DOHH2 (cell line): ENCODE data around the gene MMP24OS.
"Not testable (repeated sequence)": the region's sequence is repeated elsewhere in the genome, so short reads cannot be mapped to it uniquely, and the experiment has no call there.

Experiments
- H3F3A ChIP-seq: fragments of 200-600 bp; sonication (generic), shearing (Covaris generic); 2 replicates; pipeline ENCODE4 v1.6.0; 2016; ENCODE audit warnings: antibody characterized with exemption, mild to moderate bottlenecking; ENCODE audit not compliant: control insufficient read depth, insufficient read depth
- H3K27ac ChIP-seq: fragments of 200-600 bp; sonication (generic); 2 replicates; pipeline ENCODE4 v1.5.1; 2014; ENCODE audit warnings: low read depth, mild to moderate bottlenecking, low read length, moderate library complexity
- H3K27me3 ChIP-seq: fragments of 200-600 bp; sonication (generic); 2 replicates; pipeline ENCODE4 v1.6.1; 2014; ENCODE audit warnings: mild to moderate bottlenecking, low read length, mixed read lengths; ENCODE audit not compliant: control insufficient read depth
- H3K36me3 ChIP-seq: fragments of 200-600 bp; sonication (generic); 2 replicates; pipeline ENCODE4 v1.6.1; 2014; ENCODE audit warnings: mild to moderate bottlenecking, low read length, moderate library complexity, mixed read lengths; ENCODE audit not compliant: control insufficient read depth
- H3K4me1 ChIP-seq: fragments of 200-600 bp; sonication (generic); 2 replicates; pipeline ENCODE4 v1.6.1; 2014; ENCODE audit warnings: mild to moderate bottlenecking, low read length, mixed read lengths; ENCODE audit not compliant: control insufficient read depth
- H3K4me2 ChIP-seq: fragments of 200-600 bp; sonication (generic); 2 replicates; pipeline ENCODE4 v1.6.0; 2014; ENCODE audit warnings: mild to moderate bottlenecking, low read length, moderate library complexity
- H3K4me3 ChIP-seq: fragments of 200-600 bp; sonication (generic); 2 replicates; pipeline ENCODE4 v1.5.1; 2014; ENCODE audit warnings: mild to moderate bottlenecking, low read length, mixed read lengths
- H3K79me2 ChIP-seq: fragments of 200-600 bp; sonication (generic); 2 replicates; pipeline ENCODE4 v1.6.1; 2014; ENCODE audit warnings: mild to moderate bottlenecking, low read length, mixed read lengths; ENCODE audit not compliant: control insufficient read depth
- H3K9me2 ChIP-seq: fragments of 200-600 bp; sonication (generic); replicated peaks from 2 replicates; pipeline ENCODE4 v1.6.1; 2014; ENCODE audit warnings: mild to moderate bottlenecking, low read length, mixed read lengths; ENCODE audit not compliant: control insufficient read depth
- H3K9me3 ChIP-seq: fragments of 200-600 bp; sonication (generic); 2 replicates; pipeline ENCODE4 v1.6.1; 2014; ENCODE audit warnings: antibody characterized with exemption, low read length, mixed read lengths; ENCODE audit not compliant: control insufficient read depth, insufficient read depth
- H4K20me1 ChIP-seq: fragments of 200-600 bp; sonication (generic); 2 replicates; pipeline ENCODE4 v1.6.0; 2014; ENCODE audit warnings: low read depth, mild to moderate bottlenecking, antibody characterized with exemption, low read length, moderate library complexity; ENCODE audit not compliant: control insufficient read depth, insufficient read depth
- EZH2phosphoT487 ChIP-seq: fragments of 200-600 bp; sonication (generic); IDR thresholded peaks from 2 replicates; pipeline ENCODE4 v1.6.1; 2017; ENCODE audit warnings: borderline replicate concordance, mild to moderate bottlenecking, antibody characterized with exemption, low read length, moderate library complexity, mixed read lengths
- TF ChIP-seq, protein P1 (sequence below): fragments of 200-600 bp; sonication (generic); IDR thresholded peaks from one replicate; pipeline ENCODE4 v1.5.1; 2014; ENCODE audit warnings: antibody characterized with exemption, mild to moderate bottlenecking, low read depth, low read length; ENCODE audit not compliant: poor library complexity, severe bottlenecking

MMP24OS gene

DNA sequence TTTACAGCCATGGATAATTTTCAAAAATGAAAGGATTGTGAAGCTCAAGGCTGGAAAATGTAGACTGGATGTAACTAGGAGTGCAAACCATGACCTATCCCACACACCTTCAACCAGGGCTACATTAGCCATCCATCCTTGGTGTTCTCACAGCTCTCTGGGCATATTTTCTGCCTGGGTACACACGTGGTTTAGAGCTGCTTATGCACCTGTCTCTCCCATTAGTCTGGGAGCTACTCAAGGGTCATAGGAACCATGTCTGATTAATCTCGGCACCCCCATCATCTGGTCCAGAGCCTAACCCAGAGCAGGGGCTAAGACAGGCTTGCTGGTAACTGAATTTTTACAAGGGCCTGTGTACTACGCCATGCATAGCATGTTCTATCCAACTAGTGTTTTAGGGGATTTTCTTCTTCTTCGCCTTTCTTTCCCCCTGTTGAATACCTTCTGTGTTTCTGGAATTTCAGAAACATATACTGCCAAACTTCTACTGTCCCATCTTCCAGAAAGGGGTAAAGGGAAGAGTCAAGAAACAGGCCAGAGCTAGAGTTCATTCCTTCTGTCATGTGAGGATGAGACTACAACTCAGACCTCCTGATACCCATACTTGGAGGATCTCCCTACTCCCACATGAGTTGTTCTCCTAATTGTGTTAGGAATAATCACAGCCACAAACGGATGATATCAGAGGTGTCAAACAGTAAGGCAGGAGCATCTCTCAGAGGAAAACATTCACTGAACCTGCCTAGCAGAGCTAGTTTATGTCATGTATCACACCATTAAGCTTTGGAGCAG lies 39.7 kb upstream of the MMP24OS start:
- no peak overlapping the region for H3K27ac ChIP-seq
- H3K4me3 ChIP-seq = no peak overlapping the region
- H3F3A ChIP-seq = no peaks in the 10 kb centered on the region
- H3K36me3 ChIP-seq = peaks cover 8% of the 10 kb centered on the region
- no peaks in the 10 kb centered on the region for H4K20me1 ChIP-seq
- TF ChIP-seq, protein P1, sequence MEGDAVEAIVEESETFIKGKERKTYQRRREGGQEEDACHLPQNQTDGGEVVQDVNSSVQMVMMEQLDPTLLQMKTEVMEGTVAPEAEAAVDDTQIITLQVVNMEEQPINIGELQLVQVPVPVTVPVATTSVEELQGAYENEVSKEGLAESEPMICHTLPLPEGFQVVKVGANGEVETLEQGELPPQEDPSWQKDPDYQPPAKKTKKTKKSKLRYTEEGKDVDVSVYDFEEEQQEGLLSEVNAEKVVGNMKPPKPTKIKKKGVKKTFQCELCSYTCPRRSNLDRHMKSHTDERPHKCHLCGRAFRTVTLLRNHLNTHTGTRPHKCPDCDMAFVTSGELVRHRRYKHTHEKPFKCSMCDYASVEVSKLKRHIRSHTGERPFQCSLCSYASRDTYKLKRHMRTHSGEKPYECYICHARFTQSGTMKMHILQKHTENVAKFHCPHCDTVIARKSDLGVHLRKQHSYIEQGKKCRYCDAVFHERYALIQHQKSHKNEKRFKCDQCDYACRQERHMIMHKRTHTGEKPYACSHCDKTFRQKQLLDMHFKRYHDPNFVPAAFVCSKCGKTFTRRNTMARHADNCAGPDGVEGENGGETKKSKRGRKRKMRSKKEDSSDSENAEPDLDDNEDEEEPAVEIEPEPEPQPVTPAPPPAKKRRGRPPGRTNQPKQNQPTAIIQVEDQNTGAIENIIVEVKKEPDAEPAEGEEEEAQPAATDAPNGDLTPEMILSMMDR = no peak
- no peak for TF ChIP-seq EZH2phosphoT487
- no peaks in the 10 kb centered on the region for H3K9me3 ChIP-seq
- no peaks in the 10 kb centered on the region for H3K4me1 ChIP-seq
- H3K4me2 ChIP-seq = no peak overlapping the region
- H3K9me2 ChIP-seq = no peaks in the 10 kb centered on the region
- H3K27me3 ChIP-seq = no peaks in the 10 kb centered on the region
- H3K79me2 ChIP-seq = no peaks in the 10 kb centered on the region

DNA sequence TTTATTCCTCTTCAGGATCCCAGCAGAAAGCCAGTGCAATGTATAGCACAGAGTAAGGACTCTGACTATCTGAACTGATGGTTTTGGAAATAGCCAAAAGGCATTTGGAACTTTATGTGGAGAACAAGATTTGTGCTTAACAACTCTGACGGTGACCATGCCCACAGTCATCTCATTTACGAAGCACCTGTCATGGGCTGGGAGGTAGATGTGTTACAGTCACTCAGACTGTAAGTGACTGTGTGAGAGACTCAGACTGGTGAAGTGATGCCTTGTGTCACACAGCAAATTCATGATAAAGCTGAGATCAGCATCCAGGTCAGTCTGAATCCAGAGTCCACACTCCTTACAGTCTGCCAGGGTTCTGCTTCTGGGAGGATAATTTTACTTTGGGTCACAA lies 38.2 kb upstream of the MMP24OS start:
- H4K20me1 ChIP-seq = no peaks in the 10 kb centered on the region
- H3K9me2 ChIP-seq = no peaks in the 10 kb centered on the region
- TF ChIP-seq, protein P1 = no peak
- TF ChIP-seq EZH2phosphoT487 = no peak
- no peak overlapping the region for H3K4me2 ChIP-seq
- peaks cover 12% of the 10 kb centered on the region for H3K36me3 ChIP-seq
- H3K79me2 ChIP-seq = no peaks in the 10 kb centered on the region
- H3K27ac ChIP-seq = no peak overlapping the region
- no peaks in the 10 kb centered on the region for H3K27me3 ChIP-seq
- H3K9me3 ChIP-seq = no peaks in the 10 kb centered on the region
- no peak overlapping the region for H3K4me3 ChIP-seq
- H3F3A ChIP-seq = no peaks in the 10 kb centered on the region
- no peaks in the 10 kb centered on the region for H3K4me1 ChIP-seq

DNA sequence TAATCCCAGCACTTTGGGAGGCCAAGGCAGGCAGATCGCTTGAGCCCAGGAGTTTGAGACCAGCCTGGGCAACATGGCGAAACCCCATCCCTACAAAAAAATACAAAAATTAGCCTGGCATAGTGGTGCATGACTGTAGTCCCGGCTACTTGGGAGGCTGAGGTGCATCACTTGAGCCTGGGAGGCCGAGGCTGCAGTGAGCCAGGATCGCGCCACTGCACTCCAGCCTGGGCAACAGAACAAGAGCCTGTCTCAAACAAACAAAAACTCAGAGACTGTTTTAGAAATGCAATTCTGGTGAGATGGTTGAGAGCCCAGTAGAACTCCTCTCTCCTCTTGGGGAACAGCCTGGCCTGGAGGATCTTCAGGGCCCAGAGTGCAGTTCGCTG lies 37.7 kb upstream of the MMP24OS start:
- not testable (repeated sequence) for H3K27ac ChIP-seq, H3K27me3 ChIP-seq, H4K20me1 ChIP-seq, H3K79me2 ChIP-seq, H3K4me3 ChIP-seq, H3K9me2 ChIP-seq, H3K9me3 ChIP-seq, H3K4me1 ChIP-seq, H3F3A ChIP-seq, H3K4me2 ChIP-seq
- peaks cover 12% of the 10 kb centered on the region for H3K36me3 ChIP-seq

DNA sequence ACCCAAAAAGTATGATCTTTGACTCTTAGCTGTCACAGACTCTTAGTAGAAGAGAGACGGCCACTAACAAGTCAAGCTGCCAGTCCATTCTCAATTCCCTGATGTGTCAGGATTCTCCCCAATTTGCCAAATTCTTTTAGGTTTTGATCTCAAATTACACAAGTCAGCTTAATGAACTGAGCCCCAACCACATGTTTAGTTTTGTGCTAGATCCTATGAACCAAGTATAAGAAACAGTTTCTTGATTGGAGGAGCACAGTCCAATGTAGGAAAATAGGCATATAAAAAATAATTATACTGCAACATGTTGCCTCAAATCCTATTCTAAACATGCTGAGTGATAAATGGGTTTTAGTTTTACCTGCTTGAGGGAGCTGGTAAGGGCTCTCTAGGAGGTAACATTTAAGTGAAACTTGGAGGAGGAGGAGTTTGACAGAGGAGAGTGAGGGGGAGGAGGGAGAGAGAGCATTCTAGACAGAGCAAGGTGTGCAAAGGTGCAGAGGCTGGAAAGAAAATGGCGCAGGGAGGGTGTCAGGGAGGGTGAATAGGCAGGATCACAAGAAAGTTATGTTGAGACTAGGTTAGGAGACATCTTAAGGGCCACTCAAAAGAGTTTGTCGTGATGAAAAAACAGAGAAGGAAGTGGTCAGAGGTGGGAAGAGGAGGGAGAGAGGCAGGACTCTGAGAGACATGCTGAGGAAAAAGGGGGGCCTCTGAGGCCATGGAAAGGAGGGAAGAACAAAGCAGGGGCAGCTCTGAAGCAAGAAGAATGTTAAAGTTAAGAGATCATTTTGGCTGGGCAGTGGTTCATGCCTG lies 37.1 kb upstream of the MMP24OS start:
- no peaks in the 10 kb centered on the region for H4K20me1 ChIP-seq
- H3K27me3 ChIP-seq = no peaks in the 10 kb centered on the region
- no peak overlapping the region for H3K4me2 ChIP-seq
- no peaks in the 10 kb centered on the region for H3F3A ChIP-seq
- H3K36me3 ChIP-seq = peaks cover 12% of the 10 kb centered on the region
- TF ChIP-seq, protein P1 = no peak
- TF ChIP-seq EZH2phosphoT487 = no peak
- H3K4me1 ChIP-seq = no peaks in the 10 kb centered on the region
- H3K4me3 ChIP-seq = no peak overlapping the region
- no peaks in the 10 kb centered on the region for H3K79me2 ChIP-seq
- H3K9me3 ChIP-seq = no peaks in the 10 kb centered on the region
- H3K9me2 ChIP-seq = no peaks in the 10 kb centered on the region
- H3K27ac ChIP-seq = no peak overlapping the region
